Osteoblast (primary cell): ENCODE data around the gene TNK2. TPM values are rescaled to one million over a fixed set of nuclear protein-coding genes. Genes with fewer than 3 reads are reported as not detected.
A peak's percentile ranks its signal among the peaks of the same experiment; 100 is the strongest.

ENCODE experiments used
- DNase-seq: peaks from one replicate; pipeline ENCODE4 v3.0.0; 2011; ENCODE audit warnings: low spot score, mixed read lengths; ENCODE audit not compliant: insufficient read length; ENCODE audit errors: missing footprints
- H2AFZ ChIP-seq: 2 replicates; pipeline ENCODE4 v1.6.0; 2011; ENCODE audit warnings: mild to moderate bottlenecking, low read length
- H3K27ac ChIP-seq: 2 replicates; pipeline ENCODE4 v1.5.1; 2011; ENCODE audit warnings: mild to moderate bottlenecking, low read depth, low read length, moderate library complexity
- H3K27me3 ChIP-seq: 2 replicates; pipeline ENCODE4 v1.6.0; 2012; ENCODE audit warnings: mild to moderate bottlenecking, control low read depth, inconsistent platforms, low read length, moderate library complexity; ENCODE audit not compliant: insufficient read depth
- H3K36me3 ChIP-seq: 2 replicates; pipeline ENCODE4 v1.5.1; 2011; ENCODE audit warnings: mild to moderate bottlenecking, low read length, control low read depth, moderate library complexity; ENCODE audit not compliant: insufficient read depth
- H3K4me1 ChIP-seq: 2 replicates; pipeline ENCODE4 v1.5.1; 2011; ENCODE audit warnings: mild to moderate bottlenecking, low read length, control low read depth, moderate library complexity; ENCODE audit not compliant: insufficient read depth
- H3K4me2 ChIP-seq: 2 replicates; pipeline ENCODE4 v1.6.0; 2011; ENCODE audit warnings: mild to moderate bottlenecking, low read length; ENCODE audit not compliant: insufficient read depth
- H3K4me3 ChIP-seq: fragments of 200-600 bp; sonication (generic); 3 replicates; pipeline ENCODE4 v1.5.1; 2012; ENCODE audit warnings: mild to moderate bottlenecking, low read length, inconsistent platforms; ENCODE audit not compliant: insufficient read depth
- H3K79me2 ChIP-seq: 2 replicates; pipeline ENCODE4 v1.6.0; 2012; ENCODE audit warnings: mild to moderate bottlenecking, low read length, control low read depth, inconsistent platforms; ENCODE audit not compliant: insufficient read depth
- H3K9me3 ChIP-seq: 2 replicates; pipeline ENCODE4 v1.5.1; 2011; ENCODE audit warnings: low read depth, low read length, control low read depth
- H4K20me1 ChIP-seq: 2 replicates; pipeline ENCODE4 v1.6.0; 2012; ENCODE audit warnings: mild to moderate bottlenecking, low read length, control low read depth; ENCODE audit not compliant: insufficient read depth
- total RNA-seq: library from RNA; depleted of rRNA; stranded (reverse); fragments of >200 nt; gene quantifications from 2 replicates; pipeline ENCODE4 v1.2.3, GENCODE V29; 2012
- TF ChIP-seq, protein P1 (sequence below): IDR thresholded peaks from 2 replicates; pipeline ENCODE4 v1.5.1; 2011; ENCODE audit warnings: mild to moderate bottlenecking, low read depth, low read length, moderate library complexity; ENCODE audit errors: extremely low read depth

Gene TNK2
- total RNA-seq, 1 donor: 11.6 TPM

DNA sequence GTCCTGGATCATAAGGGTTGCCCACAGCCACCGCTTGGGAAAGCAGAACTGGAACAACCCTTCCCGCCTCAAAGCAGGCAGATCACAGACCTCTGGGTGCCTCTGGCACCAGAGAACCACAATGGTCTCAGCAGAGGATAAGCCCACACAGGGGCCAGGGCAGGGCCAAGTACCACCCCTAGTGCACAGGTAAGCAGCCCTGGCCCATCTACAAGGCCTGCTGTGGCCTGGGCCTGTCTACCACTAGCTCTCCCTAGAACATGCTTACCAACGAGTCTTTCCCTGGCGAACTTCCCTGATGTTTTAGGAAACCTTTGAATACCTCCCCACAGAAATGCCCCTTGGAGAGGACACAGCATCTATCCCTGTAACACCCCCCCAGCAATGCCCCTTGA lies 28.3 kb downstream of the TNK2 start:
- TF ChIP-seq, protein P1, sequence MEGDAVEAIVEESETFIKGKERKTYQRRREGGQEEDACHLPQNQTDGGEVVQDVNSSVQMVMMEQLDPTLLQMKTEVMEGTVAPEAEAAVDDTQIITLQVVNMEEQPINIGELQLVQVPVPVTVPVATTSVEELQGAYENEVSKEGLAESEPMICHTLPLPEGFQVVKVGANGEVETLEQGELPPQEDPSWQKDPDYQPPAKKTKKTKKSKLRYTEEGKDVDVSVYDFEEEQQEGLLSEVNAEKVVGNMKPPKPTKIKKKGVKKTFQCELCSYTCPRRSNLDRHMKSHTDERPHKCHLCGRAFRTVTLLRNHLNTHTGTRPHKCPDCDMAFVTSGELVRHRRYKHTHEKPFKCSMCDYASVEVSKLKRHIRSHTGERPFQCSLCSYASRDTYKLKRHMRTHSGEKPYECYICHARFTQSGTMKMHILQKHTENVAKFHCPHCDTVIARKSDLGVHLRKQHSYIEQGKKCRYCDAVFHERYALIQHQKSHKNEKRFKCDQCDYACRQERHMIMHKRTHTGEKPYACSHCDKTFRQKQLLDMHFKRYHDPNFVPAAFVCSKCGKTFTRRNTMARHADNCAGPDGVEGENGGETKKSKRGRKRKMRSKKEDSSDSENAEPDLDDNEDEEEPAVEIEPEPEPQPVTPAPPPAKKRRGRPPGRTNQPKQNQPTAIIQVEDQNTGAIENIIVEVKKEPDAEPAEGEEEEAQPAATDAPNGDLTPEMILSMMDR: no peak
- peak; percentile 74 for DNase-seq
- peaks cover 33% of the 10 kb centered on the region for H3K36me3 ChIP-seq

GRCh38 chr3:195879416-195880036 lies 28.8 kb downstream of the TNK2 start:
- Histone ChIP-seq H3K4me1 (no peaks in the 10 kb centered on the region), H3K9me3 (no peaks in the 10 kb centered on the region), H2AFZ (no peak overlapping the region), H3K4me2 (no peak overlapping the region), H3K4me3 (no peak overlapping the region), H3K36me3 (peaks cover 29% of the 10 kb centered on the region), H4K20me1 (peaks cover 5% of the 10 kb centered on the region), H3K27me3 (no peaks in the 10 kb centered on the region), H3K79me2 (no peaks in the 10 kb centered on the region), H3K27ac (no peak overlapping the region)
- peak; percentile 76 for DNase-seq
- TF ChIP-seq, protein P1: no peak

More for the DNA sequence above, 28.3 kb downstream of the TNK2 start:
- no peak overlapping the region for H3K4me2 ChIP-seq
- no peak overlapping the region for H3K4me3 ChIP-seq
- peaks cover 5% of the 10 kb centered on the region for H4K20me1 ChIP-seq
- H3K9me3 ChIP-seq: no peaks in the 10 kb centered on the region
- H3K27me3 ChIP-seq: no peaks in the 10 kb centered on the region
- H2AFZ ChIP-seq: no peak overlapping the region
- H3K27ac ChIP-seq: no peak overlapping the region
- peaks cover 1% of the 10 kb centered on the region for H3K4me1 ChIP-seq
- peaks cover 2% of the 10 kb centered on the region for H3K79me2 ChIP-seq

DNA sequence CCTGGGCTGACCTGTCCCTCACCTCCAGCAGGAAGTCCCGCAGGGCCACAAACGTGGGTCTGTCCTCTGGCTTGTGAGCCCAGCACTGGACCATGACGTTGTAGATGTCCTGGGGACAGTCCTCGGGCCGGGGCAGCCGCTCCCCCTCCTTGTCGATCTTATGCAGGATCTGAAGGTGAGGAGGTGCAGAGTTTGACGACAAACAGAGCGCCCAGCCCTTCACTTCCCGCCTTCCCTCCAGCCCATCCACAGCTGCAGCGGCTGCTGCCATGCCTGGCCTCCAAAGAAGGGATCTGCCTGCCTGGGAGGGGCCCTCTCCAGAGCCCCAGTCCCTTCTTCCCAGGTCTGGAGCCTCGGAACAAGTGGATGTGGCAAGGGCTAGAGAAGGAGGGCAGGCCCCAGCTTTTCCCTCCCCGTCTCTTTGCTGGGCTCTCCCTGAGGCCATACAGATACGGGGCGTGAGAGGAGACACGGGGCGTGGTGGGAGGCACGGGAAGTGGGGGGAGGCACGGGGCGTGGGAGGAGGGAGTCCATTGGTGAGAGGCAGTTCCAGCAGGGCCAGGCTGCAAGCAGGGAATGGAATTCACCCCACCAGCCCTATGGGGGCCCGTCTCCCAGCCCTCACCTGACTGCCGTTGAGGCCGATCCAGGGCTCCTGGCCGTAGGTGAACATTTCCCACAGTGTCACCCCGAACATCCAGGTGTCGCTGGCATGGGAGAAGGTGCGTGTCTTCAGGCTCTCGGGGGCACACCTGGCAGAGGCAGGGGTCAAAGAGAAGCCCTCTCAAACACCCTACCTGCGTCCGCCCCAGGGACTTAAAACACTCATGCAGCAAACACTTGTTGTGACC lies 29.7 kb downstream of the TNK2 start:
- H3K36me3 ChIP-seq: peaks cover 23% of the 10 kb centered on the region
- no peaks in the 10 kb centered on the region for H3K9me3 ChIP-seq
- H3K4me2 ChIP-seq: no peak overlapping the region
- no peak overlapping the region for H3K27ac ChIP-seq
- TF ChIP-seq, protein P1: no peak
- H3K4me1 ChIP-seq: peaks cover 3% of the 10 kb centered on the region
- peaks cover 2% of the 10 kb centered on the region for H3K79me2 ChIP-seq
- no peak overlapping the region for H2AFZ ChIP-seq
- H4K20me1 ChIP-seq: peaks cover 11% of the 10 kb centered on the region
- no peaks in the 10 kb centered on the region for H3K27me3 ChIP-seq
- DNase-seq: peak; percentile 77
- H3K4me3 ChIP-seq: no peak overlapping the region

DNA sequence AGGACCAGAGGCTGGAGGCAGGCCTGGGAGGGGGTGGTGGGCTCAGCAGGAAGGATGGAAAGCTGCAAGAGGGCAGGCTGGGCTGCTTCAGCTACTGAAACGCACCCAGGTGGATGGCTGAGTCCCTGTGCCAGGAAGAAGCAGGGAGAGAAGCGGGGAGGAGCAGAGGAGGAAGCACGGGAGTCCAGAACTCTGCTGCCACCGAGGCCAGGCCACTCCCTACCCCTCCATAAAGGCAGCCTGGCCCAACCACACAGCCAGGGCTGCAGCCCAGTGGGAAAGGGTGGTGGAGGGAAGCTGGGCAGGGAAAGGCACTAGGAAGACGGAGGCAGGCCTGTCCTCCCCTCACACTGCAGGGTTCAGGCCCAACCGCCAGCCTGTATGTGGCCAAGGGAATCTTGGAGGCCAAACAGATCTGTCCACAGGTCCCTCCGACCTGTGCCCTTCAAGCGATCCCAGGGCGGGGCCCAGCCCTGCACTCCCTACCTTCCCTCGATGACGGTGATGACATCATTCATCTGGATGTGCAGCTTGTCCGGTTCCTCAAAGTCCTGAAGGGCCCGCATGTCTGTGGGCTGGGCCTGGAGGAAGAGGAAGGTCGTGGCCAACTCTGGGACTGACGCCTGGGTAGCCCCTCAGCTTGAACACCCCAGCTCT lies 30.5 kb downstream of the TNK2 start:
- peaks cover 12% of the 10 kb centered on the region for H4K20me1 ChIP-seq
- H3K9me3 ChIP-seq: no peaks in the 10 kb centered on the region
- H3K36me3 ChIP-seq: peaks cover 16% of the 10 kb centered on the region
- no peak overlapping the region for H3K4me3 ChIP-seq
- peaks cover 2% of the 10 kb centered on the region for H3K79me2 ChIP-seq
- DNase-seq: peak; percentile 72
- H3K4me2 ChIP-seq: no peak overlapping the region
- no peak overlapping the region for H2AFZ ChIP-seq
- no peaks in the 10 kb centered on the region for H3K27me3 ChIP-seq
- no peak overlapping the region for H3K27ac ChIP-seq
- H3K4me1 ChIP-seq: peaks cover 3% of the 10 kb centered on the region
- TF ChIP-seq, protein P1: no peak
